Ishikawa (cell line): ENCODE data around the gene TRAF3IP1.

Source experiments
- CEBPB ChIP-seq: IDR thresholded peaks from 2 replicates; pipeline ENCODE4 v1.6.1; 2012
- CREB1 ChIP-seq: IDR thresholded peaks from 2 replicates; pipeline ENCODE4 v1.6.1; 2012; ENCODE audit warnings: low read depth
- EGR1 ChIP-seq: IDR thresholded peaks from 2 replicates; pipeline ENCODE4 v1.6.1; 2012
- EP300 ChIP-seq: IDR thresholded peaks from 2 replicates; pipeline ENCODE4 v1.6.1; 2012; ENCODE audit warnings: borderline replicate concordance
- FOXM1 ChIP-seq: IDR thresholded peaks from 2 replicates; pipeline ENCODE4 v1.6.1; 2012; ENCODE audit warnings: low read depth, borderline replicate concordance
- NFIC ChIP-seq: IDR thresholded peaks from 2 replicates; pipeline ENCODE4 v1.6.1; 2012
- RAD21 ChIP-seq: IDR thresholded peaks from 2 replicates; pipeline ENCODE4 v1.6.1; 2012; ENCODE audit warnings: low read depth
- TAF1 ChIP-seq: IDR thresholded peaks from 2 replicates; pipeline ENCODE4 v1.6.1; 2012; ENCODE audit warnings: low read depth, mild to moderate bottlenecking
- TCF12 ChIP-seq: IDR thresholded peaks from 2 replicates; pipeline ENCODE4 v1.6.1; 2012; ENCODE audit warnings: low read depth
- TEAD4 ChIP-seq: IDR thresholded peaks from 2 replicates; pipeline ENCODE4 v1.6.1; 2012
- YY1 ChIP-seq: IDR thresholded peaks from 2 replicates; pipeline ENCODE4 v1.6.1; 2012; ENCODE audit warnings: low read depth
- ZBTB7A ChIP-seq: IDR thresholded peaks from 2 replicates; pipeline ENCODE4 v1.6.1; 2012; ENCODE audit warnings: low read depth
- TF ChIP-seq, protein P1 (sequence below): IDR thresholded peaks from 2 replicates; pipeline ENCODE4 v1.6.1; 2012; ENCODE audit warnings: low read depth, mild to moderate bottlenecking
- TF ChIP-seq, protein P2 (sequence below): IDR thresholded peaks from 2 replicates; pipeline ENCODE4 v1.6.1; 2012
- TF ChIP-seq, protein P3 (sequence below): IDR thresholded peaks from 2 replicates; pipeline ENCODE4 v1.6.1; 2012

TRAF3IP1 gene

DNA sequence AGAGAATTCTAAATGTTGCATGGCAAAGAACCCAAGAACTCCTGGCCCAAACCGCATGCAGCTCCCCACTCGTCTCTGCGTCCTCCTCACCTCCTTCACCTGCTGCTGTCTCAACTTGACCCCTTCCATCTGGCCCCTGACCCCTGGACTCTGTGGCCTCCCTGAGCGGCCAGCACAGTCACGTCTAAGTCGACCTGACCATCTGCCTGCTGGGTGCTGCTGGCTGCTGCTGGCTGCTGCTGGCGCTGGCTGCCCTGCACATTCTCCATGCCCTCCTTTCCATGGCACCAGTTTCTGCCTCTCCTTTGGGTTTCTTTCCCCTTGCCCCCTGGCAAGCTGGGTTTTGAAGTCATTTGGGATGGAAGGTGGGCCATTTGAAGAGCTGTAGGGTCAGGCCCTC, 76.3 kb downstream of the TRAF3IP1 start:
- TF ChIP-seq TAF1 (no peak), CEBPB (no peak), FOXM1 (no peak), EGR1 (no peak), TEAD4 (no peak), EP300 (no peak), YY1 (no peak), CREB1 (no peak), NFIC (no peak), RAD21 (no peak), ZBTB7A (no peak), TCF12 (no peak)
- TF ChIP-seq, protein P1, sequence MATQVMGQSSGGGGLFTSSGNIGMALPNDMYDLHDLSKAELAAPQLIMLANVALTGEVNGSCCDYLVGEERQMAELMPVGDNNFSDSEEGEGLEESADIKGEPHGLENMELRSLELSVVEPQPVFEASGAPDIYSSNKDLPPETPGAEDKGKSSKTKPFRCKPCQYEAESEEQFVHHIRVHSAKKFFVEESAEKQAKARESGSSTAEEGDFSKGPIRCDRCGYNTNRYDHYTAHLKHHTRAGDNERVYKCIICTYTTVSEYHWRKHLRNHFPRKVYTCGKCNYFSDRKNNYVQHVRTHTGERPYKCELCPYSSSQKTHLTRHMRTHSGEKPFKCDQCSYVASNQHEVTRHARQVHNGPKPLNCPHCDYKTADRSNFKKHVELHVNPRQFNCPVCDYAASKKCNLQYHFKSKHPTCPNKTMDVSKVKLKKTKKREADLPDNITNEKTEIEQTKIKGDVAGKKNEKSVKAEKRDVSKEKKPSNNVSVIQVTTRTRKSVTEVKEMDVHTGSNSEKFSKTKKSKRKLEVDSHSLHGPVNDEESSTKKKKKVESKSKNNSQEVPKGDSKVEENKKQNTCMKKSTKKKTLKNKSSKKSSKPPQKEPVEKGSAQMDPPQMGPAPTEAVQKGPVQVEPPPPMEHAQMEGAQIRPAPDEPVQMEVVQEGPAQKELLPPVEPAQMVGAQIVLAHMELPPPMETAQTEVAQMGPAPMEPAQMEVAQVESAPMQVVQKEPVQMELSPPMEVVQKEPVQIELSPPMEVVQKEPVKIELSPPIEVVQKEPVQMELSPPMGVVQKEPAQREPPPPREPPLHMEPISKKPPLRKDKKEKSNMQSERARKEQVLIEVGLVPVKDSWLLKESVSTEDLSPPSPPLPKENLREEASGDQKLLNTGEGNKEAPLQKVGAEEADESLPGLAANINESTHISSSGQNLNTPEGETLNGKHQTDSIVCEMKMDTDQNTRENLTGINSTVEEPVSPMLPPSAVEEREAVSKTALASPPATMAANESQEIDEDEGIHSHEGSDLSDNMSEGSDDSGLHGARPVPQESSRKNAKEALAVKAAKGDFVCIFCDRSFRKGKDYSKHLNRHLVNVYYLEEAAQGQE = no peak
- TF ChIP-seq, protein P2, sequence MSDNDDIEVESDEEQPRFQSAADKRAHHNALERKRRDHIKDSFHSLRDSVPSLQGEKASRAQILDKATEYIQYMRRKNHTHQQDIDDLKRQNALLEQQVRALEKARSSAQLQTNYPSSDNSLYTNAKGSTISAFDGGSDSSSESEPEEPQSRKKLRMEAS = no peak
- TF ChIP-seq, protein P3, sequence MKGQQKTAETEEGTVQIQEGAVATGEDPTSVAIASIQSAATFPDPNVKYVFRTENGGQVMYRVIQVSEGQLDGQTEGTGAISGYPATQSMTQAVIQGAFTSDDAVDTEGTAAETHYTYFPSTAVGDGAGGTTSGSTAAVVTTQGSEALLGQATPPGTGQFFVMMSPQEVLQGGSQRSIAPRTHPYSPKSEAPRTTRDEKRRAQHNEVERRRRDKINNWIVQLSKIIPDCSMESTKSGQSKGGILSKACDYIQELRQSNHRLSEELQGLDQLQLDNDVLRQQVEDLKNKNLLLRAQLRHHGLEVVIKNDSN = no peak

DNA sequence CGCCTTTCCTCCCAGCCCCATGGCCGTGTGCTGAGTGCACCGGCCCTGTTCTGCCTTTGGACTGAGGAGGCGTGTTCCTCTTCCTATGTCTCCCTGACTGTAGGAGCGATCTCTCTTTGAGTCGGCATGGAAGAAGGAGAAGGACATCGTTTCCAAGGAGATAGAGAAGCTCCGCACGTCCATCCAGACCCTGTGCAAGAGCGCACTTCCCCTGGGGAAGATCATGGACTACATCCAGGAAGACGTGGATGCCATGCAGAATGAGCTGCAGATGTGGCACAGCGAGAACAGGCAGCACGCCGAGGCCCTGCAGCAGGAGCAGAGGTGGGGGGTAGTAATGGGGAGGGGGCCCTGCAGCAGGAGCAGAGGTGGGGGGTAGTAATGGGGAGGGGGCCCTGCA, 77.0 kb downstream of the TRAF3IP1 start:
- TF ChIP-seq EGR1 = no peak
- TF ChIP-seq RAD21 = no peak
- TF ChIP-seq CREB1 = no peak
- TF ChIP-seq TEAD4 = no peak
- TF ChIP-seq ZBTB7A = no peak
- TF ChIP-seq CEBPB = no peak
- TF ChIP-seq YY1 = no peak
- TF ChIP-seq NFIC = no peak
- TF ChIP-seq, protein P2 = no peak
- TF ChIP-seq, protein P1 = no peak
- TF ChIP-seq FOXM1 = no peak
- TF ChIP-seq TCF12 = no peak
- no peak for TF ChIP-seq EP300
- TF ChIP-seq, protein P3 = no peak
- no peak for TF ChIP-seq TAF1

DNA sequence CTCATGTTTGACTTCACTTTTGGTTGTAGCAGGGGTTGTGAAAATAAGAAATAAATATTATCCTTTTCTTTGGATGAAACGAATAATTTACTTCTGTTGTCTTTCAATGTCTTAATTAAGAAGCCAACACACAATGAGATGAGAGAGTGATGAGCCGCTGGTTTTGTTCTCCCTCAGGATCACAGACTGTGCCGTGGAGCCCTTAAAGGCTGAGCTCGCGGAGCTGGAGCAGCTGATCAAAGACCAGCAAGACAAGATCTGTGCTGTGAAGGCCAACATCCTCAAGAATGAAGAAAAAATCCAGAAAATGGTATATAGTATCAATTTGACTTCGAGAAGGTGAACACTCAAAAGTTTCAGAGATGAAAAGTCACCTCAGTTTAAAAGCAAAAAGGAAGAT, 78.3 kb downstream of the TRAF3IP1 start:
- no peak for TF ChIP-seq CEBPB
- TF ChIP-seq YY1 = no peak
- TF ChIP-seq, protein P1 = no peak
- no peak for TF ChIP-seq TCF12
- no peak for TF ChIP-seq EP300
- TF ChIP-seq FOXM1 = no peak
- TF ChIP-seq, protein P3 = no peak
- no peak for TF ChIP-seq CREB1
- TF ChIP-seq EGR1 = no peak
- no peak for TF ChIP-seq RAD21

DNA sequence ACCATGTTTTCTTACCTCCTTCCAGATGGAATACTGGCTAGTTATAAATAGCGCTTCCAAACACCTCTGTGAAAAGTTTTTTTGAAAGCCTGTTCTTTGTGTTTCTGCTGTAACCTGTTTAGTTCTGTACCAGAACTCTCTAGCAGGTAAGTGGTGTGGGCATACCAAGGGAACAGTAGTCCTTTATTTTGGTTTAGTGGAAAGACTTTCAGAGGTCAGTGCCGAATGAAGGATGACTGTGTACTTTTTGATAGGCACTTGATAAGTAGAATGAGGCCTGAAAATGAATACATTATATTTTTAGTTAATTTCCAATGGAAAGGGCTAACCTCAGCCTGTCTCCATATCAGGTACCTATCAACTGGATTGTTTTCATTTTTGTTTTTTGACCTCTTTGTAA, 78.8 kb downstream of the TRAF3IP1 start:
- TF ChIP-seq FOXM1 = no peak
- TF ChIP-seq TEAD4 = no peak
- TF ChIP-seq ZBTB7A = no peak
- TF ChIP-seq TAF1 = no peak
- no peak for TF ChIP-seq TCF12
- TF ChIP-seq NFIC = no peak
- no peak for TF ChIP-seq RAD21
- TF ChIP-seq EGR1 = no peak
- TF ChIP-seq, protein P1 = no peak
- TF ChIP-seq EP300 = no peak
